H1 (cell line): ENCODE results near the gene NID1. TPM values are rescaled to one million over a fixed set of nuclear protein-coding genes. Genes with fewer than 3 reads are reported as not detected.

Experiments
- CTCF ChIA-PET: fragments of 300-600 bp; sonication (Branson Sonifier 250); formaldehyde crosslinking; loops from one replicate; lab custom pipeline; 2021; ENCODE audit not compliant: partially characterized antibody; lab: Charles Lee
- POLR2A ChIA-PET: fragments of 300-600 bp; sonication (Branson Sonifier 250); formaldehyde crosslinking; loops from one replicate; lab custom pipeline; 2021; ENCODE audit warnings: inconsistent platforms; ENCODE audit not compliant: partially characterized antibody; lab: Charles Lee
- DNase-seq, 2 experiments: peaks; one replicate each; pipeline versions ENCODE4 v3.0.0 to v3.0.0-alpha.2; 2010 to 2022; ENCODE audit warnings: low spot score in 2 of 2, low read depth in 1 of 2, mixed read lengths in 1 of 2
- FAIRE-seq: peaks from 2 replicates; lab custom pipeline; 2011; peaks lifted over from hg19 to GRCh38; lab: Jason Lieb, UNC
- H2AFZ ChIP-seq: 2 replicates; pipeline ENCODE4 v1.8.1; 2012; ENCODE audit warnings: low read length, inconsistent platforms
- H2AK5ac ChIP-seq: 2 replicates; pipeline ENCODE4 v1.6.1; 2013; ENCODE audit warnings: low read depth, low read length
- H2BK120ac ChIP-seq: replicated peaks from 2 replicates; pipeline ENCODE3; 2013; ENCODE audit warnings: low read depth, low read length, inconsistent platforms
- H2BK12ac ChIP-seq: 2 replicates; pipeline ENCODE4 v1.6.1; 2013; ENCODE audit warnings: low read depth, low read length
- H2BK15ac ChIP-seq: 2 replicates; pipeline ENCODE4 v1.6.1; 2013; ENCODE audit warnings: low read length
- H2BK20ac ChIP-seq: 2 replicates; pipeline ENCODE4 v1.6.1; 2013; ENCODE audit warnings: low read length
- H2BK5ac ChIP-seq: 2 replicates; pipeline ENCODE4 v1.6.1; 2013; ENCODE audit warnings: low read depth, low read length
- H3K14ac ChIP-seq: 2 replicates; pipeline ENCODE4 v1.6.1; 2013; ENCODE audit warnings: inconsistent platforms; ENCODE audit not compliant: insufficient read length
- H3K18ac ChIP-seq: 2 replicates; pipeline ENCODE4 v1.6.1; 2013; ENCODE audit warnings: low read length; ENCODE audit errors: extremely low read depth
- H3K23ac ChIP-seq: 2 replicates; pipeline ENCODE4 v1.6.1; 2013; ENCODE audit warnings: inconsistent platforms; ENCODE audit not compliant: insufficient read length
- H3K23me2 ChIP-seq: 2 replicates; pipeline ENCODE4 v1.6.1; 2013; ENCODE audit warnings: low read depth, low read length
- H3K27ac ChIP-seq: 2 replicates; pipeline ENCODE4 v1.6.1; 2011; ENCODE audit warnings: low read depth, low read length, inconsistent platforms
- H3K27me3 ChIP-seq, 4 experiments: replicated peaks in 1 of 4; 1 replicate in 1 of 4; 2 replicates in 3 of 4; pipeline versions ENCODE4 v1.6.1 to v1.8.1; 2011 to 2013; ENCODE audit warnings: low read length in 3 of 4, mild to moderate bottlenecking in 3 of 4, inconsistent platforms in 2 of 4, mixed read lengths in 2 of 4, moderate library complexity in 1 of 4; ENCODE audit not compliant: control insufficient read depth in 3 of 4, insufficient read depth in 3 of 4; ENCODE audit errors: extremely low read depth in 1 of 4
- H3K36me3 ChIP-seq, 4 experiments: 2 replicates each; pipeline versions ENCODE4 v1.6.1 to v1.8.1; 2011 to 2013; ENCODE audit warnings: mild to moderate bottlenecking in 4 of 4, low read length in 3 of 4, moderate library complexity in 2 of 4, control low read depth in 1 of 4, inconsistent platforms in 1 of 4; ENCODE audit not compliant: insufficient read depth in 4 of 4, control insufficient read depth in 2 of 4
- H3K4ac ChIP-seq: replicated peaks from 2 replicates; pipeline ENCODE3; 2013; ENCODE audit warnings: low read length, low read depth, mixed read lengths, inconsistent platforms; ENCODE audit not compliant: insufficient read length
- H3K4me1 ChIP-seq, 4 experiments: replicated peaks in 1 of 4; 1 replicate in 1 of 4; 2 replicates in 3 of 4; pipeline versions ENCODE4 v1.6.1 to v1.8.1; 2011 to 2013; ENCODE audit warnings: low read length in 3 of 4, inconsistent platforms in 2 of 4, mixed read lengths in 1 of 4; ENCODE audit not compliant: insufficient read depth in 4 of 4, control insufficient read depth in 3 of 4
- H3K4me2 ChIP-seq, 2 experiments: 2 replicates each; pipeline versions ENCODE4 v1.6.1 to v1.8.1; 2011 to 2013; ENCODE audit warnings: low read depth in 2 of 2, low read length in 2 of 2, control low read depth in 1 of 2, inconsistent platforms in 1 of 2, mild to moderate bottlenecking in 1 of 2; ENCODE audit not compliant: insufficient read depth in 1 of 2
- H3K4me3 ChIP-seq, 4 experiments: fragments of 200-600, 300-600 bp in 1 of 4; sonication (generic), shearing (Covaris generic), sonication (Bioruptor Twin) in 1 of 4; 2 replicates each; pipeline versions ENCODE4 v1.5.1 to v1.8.1; 2011 to 2016; ENCODE audit warnings: low read length in 4 of 4, low read depth in 3 of 4, control low read depth in 2 of 4, inconsistent platforms in 2 of 4, mild to moderate bottlenecking in 2 of 4, mixed read lengths in 1 of 4, moderate library complexity in 1 of 4; ENCODE audit not compliant: insufficient read depth in 2 of 4; ENCODE audit errors: extremely low read depth in 1 of 4
- H3K56ac ChIP-seq: replicated peaks from 2 replicates; pipeline ENCODE3; 2013; ENCODE audit warnings: low read depth, mild to moderate bottlenecking, mixed read lengths, low read length, inconsistent platforms; ENCODE audit not compliant: insufficient read length
- H3K79me1 ChIP-seq: 2 replicates; pipeline ENCODE4 v1.6.1; 2013; ENCODE audit warnings: low read depth, low read length, control low read depth
- H3K79me2 ChIP-seq, 2 experiments: 2 replicates each; pipeline versions ENCODE4 v1.6.1 to v1.8.1; 2012 to 2013; ENCODE audit warnings: low read length in 2 of 2, mild to moderate bottlenecking in 2 of 2, inconsistent platforms in 1 of 2; ENCODE audit not compliant: insufficient read depth in 2 of 2, control insufficient read depth in 1 of 2
- H3K9ac ChIP-seq, 4 experiments: replicated peaks in 1 of 4; 1 replicate in 1 of 4; 2 replicates in 3 of 4; pipeline versions ENCODE4 v1.6.1 to v1.8.1; 2011 to 2013; ENCODE audit warnings: low read depth in 3 of 4, low read length in 3 of 4, control low read depth in 2 of 4, mild to moderate bottlenecking in 2 of 4, moderate library complexity in 2 of 4, inconsistent platforms in 1 of 4; ENCODE audit errors: extremely low read depth in 1 of 4
- H3K9me3 ChIP-seq, 2 experiments: 2 replicates each; pipeline versions ENCODE4 v1.6.1 to v1.8.1; 2012 to 2013; ENCODE audit warnings: mild to moderate bottlenecking in 2 of 2, moderate library complexity in 2 of 2, control low read depth in 1 of 2, inconsistent platforms in 1 of 2, low read depth in 1 of 2, low read length in 1 of 2, mixed read lengths in 1 of 2; ENCODE audit not compliant: insufficient read depth in 2 of 2
- H4K20me1 ChIP-seq, 2 experiments: replicated peaks in 1 of 2; 2 replicates each; pipeline versions ENCODE3 to v1.8.1; 2011 to 2013; ENCODE audit warnings: inconsistent platforms in 2 of 2, low read length in 2 of 2, mild to moderate bottlenecking in 1 of 2; ENCODE audit not compliant: insufficient read depth in 2 of 2, control insufficient read depth in 1 of 2
- H4K5ac ChIP-seq: 2 replicates; pipeline ENCODE4 v1.6.1; 2013; ENCODE audit warnings: low read length, low read depth, mixed read lengths, inconsistent platforms; ENCODE audit not compliant: insufficient read length
- H4K8ac ChIP-seq: 2 replicates; pipeline ENCODE4 v1.8.0; 2013; ENCODE audit warnings: mild to moderate bottlenecking, moderate library complexity, low read length, inconsistent platforms; ENCODE audit not compliant: insufficient read depth; ENCODE audit errors: extremely low read depth
- H4K91ac ChIP-seq: replicated peaks from 2 replicates; pipeline ENCODE3; 2013; ENCODE audit warnings: low read length, mixed read lengths, inconsistent platforms; ENCODE audit not compliant: insufficient read length
- ASH2L ChIP-seq: fragments of 200-600, 300-600 bp; sonication (generic); IDR thresholded peaks from one replicate; pipeline ENCODE4 v1.7.1; 2017; ENCODE audit warnings: low read length
- CBX5 ChIP-seq: fragments of 300-800, 300-1000 bp; sonication (generic); IDR thresholded peaks from 2 replicates; pipeline ENCODE4 v1.7.1; 2016; ENCODE audit warnings: antibody characterized with exemption, low read length, low read depth
- CHD1 ChIP-seq: IDR thresholded peaks from 2 replicates; pipeline ENCODE4 v1.6.1; 2012; ENCODE audit warnings: low read depth, low read length, improper control_type of control experiment
- FOSL1 ChIP-seq: IDR thresholded peaks from 2 replicates; pipeline ENCODE4 v1.6.1; 2011; ENCODE audit warnings: mild to moderate bottlenecking, low read depth, low read length, moderate library complexity; ENCODE audit not compliant: insufficient read depth
- JUN ChIP-seq: IDR thresholded peaks from 2 replicates; pipeline ENCODE4 v1.6.1; 2011; ENCODE audit warnings: low read depth, mild to moderate bottlenecking, improper control_type of control experiment, low read length
- KDM4A ChIP-seq: IDR thresholded peaks from one replicate; pipeline ENCODE4 v1.7.1; 2012; ENCODE audit warnings: low read depth, mild to moderate bottlenecking, moderate library complexity, low read length, inconsistent platforms; ENCODE audit not compliant: severe bottlenecking
- PHF8 ChIP-seq: fragments of 200-600 bp; sonication (generic); conservative IDR thresholded peaks from 2 replicates; pipeline ENCODE4 v1.7.1; 2012; ENCODE audit warnings: low read depth, mild to moderate bottlenecking, inconsistent platforms, low read length, moderate library complexity
- POLR2A ChIP-seq, 2 experiments: IDR thresholded peaks; 1 replicate in 1 of 2; 2 replicates in 1 of 2; pipeline ENCODE4 v1.6.1; 2011; ENCODE audit warnings: low read depth in 2 of 2, low read length in 2 of 2, mild to moderate bottlenecking in 2 of 2; ENCODE audit errors: control extremely low read depth in 1 of 2
- POLR2AphosphoS5 ChIP-seq: IDR thresholded peaks from 2 replicates; pipeline ENCODE4 v1.6.1; 2011; ENCODE audit warnings: low read depth, low read length
- RBBP5 ChIP-seq: IDR thresholded peaks from 2 replicates; pipeline ENCODE4 v1.7.1; 2012; ENCODE audit warnings: low read depth, mild to moderate bottlenecking, inconsistent platforms, low read length, moderate library complexity, borderline replicate concordance
- SP2 ChIP-seq: IDR thresholded peaks from 2 replicates; pipeline ENCODE4 v1.6.1; 2012; ENCODE audit warnings: mild to moderate bottlenecking, low read length, inconsistent platforms
- SRF ChIP-seq: IDR thresholded peaks from 2 replicates; pipeline ENCODE4 v1.6.1; 2011; ENCODE audit warnings: mild to moderate bottlenecking, low read depth, low read length, moderate library complexity
- USF2 ChIP-seq: IDR thresholded peaks from 2 replicates; pipeline ENCODE4 v1.6.1; 2011; ENCODE audit warnings: low read length, improper control_type of control experiment
- ZNF274 ChIP-seq: IDR thresholded peaks from 2 replicates; pipeline ENCODE4 v1.7.0; 2012; ENCODE audit warnings: low read length, borderline replicate concordance; ENCODE audit errors: extremely low read depth
- whole genome bisulfite sequencing, 2 experiments: shearing (Covaris generic) in 1 of 2; methylation state at CpG; one replicate each; pipeline versions ENCODE4 v1.1.6 to v1.1.7; 2013 to 2015; ENCODE audit warnings: low lambda C conversion rate in 2 of 2, mixed read lengths in 2 of 2, inconsistent platforms in 1 of 2, low coverage in 1 of 2, missing lambda C conversion rate in 1 of 2; ENCODE audit not compliant: insufficient replicate concordance in 2 of 2, insufficient coverage in 1 of 2, insufficient read length in 1 of 2; ENCODE audit errors: extremely low coverage in 1 of 2, missing lambda C conversion rate in 1 of 2; 5-methylcytosine and 5-hydroxymethylcytosine counted together
- polyA plus RNA-seq, 7 experiments: library from polyadenylated mRNA; depleted of rRNA in 3 of 7; stranded (reverse) in 5 of 7; unstranded in 2 of 7; fragments of >200 nt in 5 of 7; fragments of 200-250 nt in 2 of 7; gene quantifications; 1 replicate in 5 of 7; 2 replicates in 1 of 7; 4 replicates in 1 of 7; pipeline versions ENCODE4 v1.2.1 to v1.2.3, GENCODE V29; 2011 to 2013; ENCODE audit warnings: missing spikeins in 2 of 7, mixed read lengths in 2 of 7
- total RNA-seq: library from RNA; stranded (reverse); fragmentation: NEBNext Ultra II Directional; extraction: Animal tissue kit (Norgen Biotek cat#: 25700); gene quantifications from 2 replicates; pipeline ENCODE4 v1.2.1, GENCODE V29; 2021

Gene NID1
- total and polyA plus RNA-seq, 2 of the 8 experiments (the other 6 are each of a cell fraction or from before 2014, with no cell fraction given) = 20.9 to 25.4 TPM

- Histone ChIP-seq H4K5ac (no peak overlapping the region), H2AFZ (no peak overlapping the region), H3K4ac (no peak overlapping the region), H3K4me3 (no peak overlapping the region), H3K9me3 (peaks cover 4 to 10% of the 10 kb centered on the region in 2 experiments; a peak in 2 of 4 replicates), H3K56ac (no peak overlapping the region), H2AK5ac (no peak overlapping the region), H3K27ac (no peak overlapping the region), H3K36me3 (no peaks in the 10 kb centered on the region), H4K20me1 (no peaks in the 10 kb centered on the region), H3K14ac (no peak overlapping the region), H3K18ac (no peak overlapping the region), H2BK15ac (no peak overlapping the region), H3K23me2 (no peaks in the 10 kb centered on the region), H4K8ac (peak overlapping the region; percentile 46), H3K9ac (no peak overlapping the region), H2BK5ac (no peak overlapping the region), H3K4me1 (no peaks in the 10 kb centered on the region), H2BK20ac (no peak overlapping the region), H3K4me2 (no peak overlapping the region), H3K79me1 (no peaks in the 10 kb centered on the region), H3K79me2 (no peaks in the 10 kb centered on the region), H2BK12ac (no peak overlapping the region), H4K91ac (no peak overlapping the region), H2BK120ac (no peak overlapping the region), H3K27me3 (no peaks in the 10 kb centered on the region), H3K23ac (no peak overlapping the region)
- FAIRE-seq (no peak), DNase-seq (no peak)
- WGBS, 2 experiments = 92% methylated on average over 7 of the region's 7 CpGs; no CpG with 5 or more reads in 1 of the 2 experiments
- ChIA-PET POLR2A (no interaction called here), CTCF (interaction anchor here (0.6 to 0.7 kb wide), 2 partner anchors 21 to 36 kb away, joined by 3 read pairs; no protein-coding TSS in a partner anchor)
- TF ChIP-seq RBBP5 (no peak), POLR2A (IDR thresholded peaks at IDR 0.05; ENCODE audit: control extremely low read depth in 1 of 2, low read depth in 2 of 2, low read length in 2 of 2) (no peak), CBX5 (no peak), POLR2AphosphoS5 (no peak), CHD1 (no peak), JUN (no peak), ASH2L (no peak), KDM4A (no peak), ZNF274 (no peak), PHF8 (no peak), SRF (no peak), SP2 (no peak), USF2 (no peak), FOSL1 (no peak)
Observed at GRCh38 chr1:235992868-235993267, 72.0 kb downstream of the NID1 start.
